Dermis blood vessel endothelial cell (primary cell): ENCODE data around the gene ANXA8L1. TPM values are rescaled to one million over a fixed set of nuclear protein-coding genes. Genes with fewer than 3 reads are reported as not detected.
"Not testable (repeated sequence)": the region's sequence is repeated elsewhere in the genome, so short reads cannot be mapped to it uniquely, and the experiment has no call there.

Experiments used
- DNase-seq: peaks from one replicate; pipeline ENCODE4 v3.0.0; 2010
- total RNA-seq: library from RNA; depleted of rRNA; stranded (reverse); fragments of >200 nt; gene quantifications from 2 replicates; pipeline ENCODE4 v1.2.3, GENCODE V29; 2014

ANXA8L1 gene
- not detected in 2 replicates for total RNA-seq

GRCh38 chr10:46375406-46375805 is at the start of gene ANXA8L1:
ANXA8L1 (plus strand) TSS chr10:46375776; CDS start chr10:46375852, 76 bp downstream.
- DNase-seq, result not testable (repeated sequence)

- no peak for DNase-seq
Observed at GRCh38 chr10:46326066-46326465, 49.5 kb upstream of the ANXA8L1 start.

- DNase-seq, result no peak
Observed at GRCh38 chr10:46326971-46327370, 48.6 kb upstream of the ANXA8L1 start.

- DNase-seq, result no peak
Observed at GRCh38 chr10:46327685-46328084, 47.9 kb upstream of the ANXA8L1 start.

GRCh38 chr10:46328853-46329689 is 46.5 kb upstream of the ANXA8L1 start:
- DNase-seq, result no peak

GRCh38 chr10:46329690-46330016 is 45.9 kb upstream of the ANXA8L1 start:
- no peak for DNase-seq

GRCh38 chr10:46330894-46331293 is 44.7 kb upstream of the ANXA8L1 start:
- DNase-seq, result no peak

GRCh38 chr10:46365484-46365883 is 10.1 kb upstream of the ANXA8L1 start:
- DNase-seq, result not testable (repeated sequence)

- not testable (repeated sequence) for DNase-seq
Observed at GRCh38 chr10:46367209-46367608, 8.4 kb upstream of the ANXA8L1 start.

- DNase-seq, result not testable (repeated sequence)
Observed at GRCh38 chr10:46367666-46368240, 7.8 kb upstream of the ANXA8L1 start.

- not testable (repeated sequence) for DNase-seq
Observed at GRCh38 chr10:46368956-46369355, 6.6 kb upstream of the ANXA8L1 start.

GRCh38 chr10:46374410-46374809 is 1.2 kb upstream of the ANXA8L1 start:
- DNase-seq, result not testable (repeated sequence)

- not testable (repeated sequence) for DNase-seq
Observed at GRCh38 chr10:46377022-46377421, 1.4 kb downstream of the ANXA8L1 start.

GRCh38 chr10:46377651-46378050 is 2.1 kb downstream of the ANXA8L1 start:
- DNase-seq, result not testable (repeated sequence)

GRCh38 chr10:46378108-46378507 is 2.5 kb downstream of the ANXA8L1 start:
- not testable (repeated sequence) for DNase-seq

GRCh38 chr10:46379233-46379848 is 3.8 kb downstream of the ANXA8L1 start:
- not testable (repeated sequence) for DNase-seq

- DNase-seq, result not testable (repeated sequence)
Observed at GRCh38 chr10:46385858-46386257, 10.3 kb downstream of the ANXA8L1 start.

GRCh38 chr10:46386694-46387093 is 11.1 kb downstream of the ANXA8L1 start:
- DNase-seq, result not testable (repeated sequence)

GRCh38 chr10:46387309-46387902 is 11.8 kb downstream of the ANXA8L1 start:
- not testable (repeated sequence) for DNase-seq

- not testable (repeated sequence) for DNase-seq
Observed at GRCh38 chr10:46391422-46391821, 15.8 kb downstream of the ANXA8L1 start.

GRCh38 chr10:46396441-46397279 is 21.1 kb downstream of the ANXA8L1 start:
- DNase-seq, result not testable (repeated sequence)

GRCh38 chr10:46397767-46398166 is 22.2 kb downstream of the ANXA8L1 start:
- DNase-seq, result not testable (repeated sequence)
